ENCODE data around the gene SOCS7. TPM values are rescaled to one million over a fixed set of nuclear protein-coding genes. Genes with fewer than 3 reads are reported as not detected.
A peak's percentile ranks its signal among the peaks of the same experiment; 100 is the strongest.

The SOCS7 gene
- total RNA-seq, 2 experiments from 2014 or later = 13.7 to 16.9 TPM

DNA sequence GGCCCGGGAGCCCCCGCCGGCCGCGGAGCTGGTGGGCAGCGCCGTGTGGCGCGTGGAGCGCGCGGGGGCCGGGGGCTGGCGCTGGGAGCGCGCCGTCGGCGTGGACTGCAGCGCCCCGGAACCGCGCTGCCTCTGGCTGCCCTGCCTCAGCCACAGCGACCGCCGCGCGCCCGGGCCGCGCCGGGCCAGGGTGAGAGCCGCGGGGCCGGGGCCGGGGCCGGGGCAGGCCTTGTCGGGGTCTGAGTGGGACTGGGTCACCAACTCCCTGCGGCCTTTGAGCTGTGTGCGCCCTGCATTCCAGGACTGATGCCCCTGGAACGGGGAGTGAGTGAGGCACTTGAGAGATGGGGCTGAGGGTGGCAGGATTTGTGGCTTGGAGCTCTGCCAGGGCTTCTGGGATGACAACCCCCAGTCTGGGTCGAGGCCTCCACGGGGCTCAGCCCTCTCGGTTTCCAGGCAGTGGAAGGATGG, 102.3 kb downstream of the SOCS7 start:
- Mint-ChIP-seq H3K36me3 (ENCODE audit: low read depth) (no peaks in the 10 kb centered on the region), H3K4me3 (no peak overlapping the region), H3K27me3 (peaks cover 61% of the 10 kb centered on the region), H3K4me1 (ENCODE audit: low read depth) (peaks cover 20% of the 10 kb centered on the region), H3K27ac (no peak overlapping the region), H3K9me3 (no peaks in the 10 kb centered on the region)
- TF ChIP-seq, protein P1, sequence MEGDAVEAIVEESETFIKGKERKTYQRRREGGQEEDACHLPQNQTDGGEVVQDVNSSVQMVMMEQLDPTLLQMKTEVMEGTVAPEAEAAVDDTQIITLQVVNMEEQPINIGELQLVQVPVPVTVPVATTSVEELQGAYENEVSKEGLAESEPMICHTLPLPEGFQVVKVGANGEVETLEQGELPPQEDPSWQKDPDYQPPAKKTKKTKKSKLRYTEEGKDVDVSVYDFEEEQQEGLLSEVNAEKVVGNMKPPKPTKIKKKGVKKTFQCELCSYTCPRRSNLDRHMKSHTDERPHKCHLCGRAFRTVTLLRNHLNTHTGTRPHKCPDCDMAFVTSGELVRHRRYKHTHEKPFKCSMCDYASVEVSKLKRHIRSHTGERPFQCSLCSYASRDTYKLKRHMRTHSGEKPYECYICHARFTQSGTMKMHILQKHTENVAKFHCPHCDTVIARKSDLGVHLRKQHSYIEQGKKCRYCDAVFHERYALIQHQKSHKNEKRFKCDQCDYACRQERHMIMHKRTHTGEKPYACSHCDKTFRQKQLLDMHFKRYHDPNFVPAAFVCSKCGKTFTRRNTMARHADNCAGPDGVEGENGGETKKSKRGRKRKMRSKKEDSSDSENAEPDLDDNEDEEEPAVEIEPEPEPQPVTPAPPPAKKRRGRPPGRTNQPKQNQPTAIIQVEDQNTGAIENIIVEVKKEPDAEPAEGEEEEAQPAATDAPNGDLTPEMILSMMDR (IDR thresholded peaks at IDR 0.05) = no peak
- CTCF ChIA-PET = no interaction called here
- POLR2A ChIA-PET = no interaction called here
- DNase-seq (no peak), ATAC-seq (ENCODE audit: poor library complexity) (no peak)
- no peaks in the 10 kb centered on the region for H3K36me3 ChIP-seq (ENCODE audit: insufficient read depth, low read length)
- H3K27ac ChIP-seq (ENCODE audit: low read depth in 1 of 2, low read length in 2 of 2) = no peak overlapping the region
- peaks cover 0 to 7% of the 10 kb centered on the region in 2 experiments for H3K9me3 ChIP-seq (ENCODE audit: control insufficient read depth in 1 of 2, insufficient read depth in 1 of 2, low read length in 2 of 2)
- peaks cover 27 to 45% of the 10 kb centered on the region in 2 experiments for H3K27me3 ChIP-seq (ENCODE audit: control insufficient read depth in 1 of 2, insufficient read depth in 2 of 2, low read length in 2 of 2)
- H3K4me1 ChIP-seq (ENCODE audit: insufficient read depth, low read length) = peaks cover 4% of the 10 kb centered on the region
- H3K4me3 ChIP-seq (ENCODE audit: low read length) = no peak overlapping the region
- intact Hi-C loops (cut with DNase I, micrococcal nuclease) = no loop called here

DNA sequence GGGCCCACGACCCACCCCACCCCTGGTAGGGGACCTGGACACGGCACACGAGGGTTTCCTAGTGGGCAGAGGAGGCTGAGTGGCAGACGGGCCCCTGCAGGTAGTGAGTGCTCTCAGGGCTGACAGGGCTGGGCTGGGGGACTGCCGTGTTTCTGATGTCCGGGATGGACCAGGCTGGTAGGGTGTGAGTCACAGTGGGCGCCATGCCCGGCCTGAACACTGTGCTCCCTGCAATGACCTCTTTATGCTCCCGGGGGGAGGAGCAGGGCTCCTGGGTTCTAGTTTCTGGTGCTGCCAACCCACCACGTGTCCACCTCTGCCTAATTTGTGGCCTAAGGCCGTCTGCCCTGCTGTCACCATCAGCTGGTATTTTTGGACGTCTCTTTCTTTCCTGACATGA, 102.9 kb downstream of the SOCS7 start:
- H3K36me3 ChIP-seq (ENCODE audit: insufficient read depth, low read length) = no peaks in the 10 kb centered on the region
- ChIA-PET CTCF (no interaction called here), POLR2A (no interaction called here)
- TF ChIP-seq, protein P1 (IDR thresholded peaks at IDR 0.05) = no peak
- Mint-ChIP-seq H3K4me3 (peak overlapping the region; percentile 58), H3K4me1 (ENCODE audit: low read depth) (peaks cover 20% of the 10 kb centered on the region), H3K27ac (no peak overlapping the region), H3K27me3 (peaks cover 60% of the 10 kb centered on the region), H3K9me3 (no peaks in the 10 kb centered on the region), H3K36me3 (ENCODE audit: low read depth) (no peaks in the 10 kb centered on the region)
- intact Hi-C loops (cut with DNase I, micrococcal nuclease) = no loop called here
- no peak overlapping the region for H3K27ac ChIP-seq (ENCODE audit: low read depth in 1 of 2, low read length in 2 of 2)
- ATAC-seq (ENCODE audit: poor library complexity) = no peak
- peaks cover 27 to 45% of the 10 kb centered on the region in 2 experiments for H3K27me3 ChIP-seq (ENCODE audit: control insufficient read depth in 1 of 2, insufficient read depth in 2 of 2, low read length in 2 of 2)
- H3K9me3 ChIP-seq (ENCODE audit: control insufficient read depth in 1 of 2, insufficient read depth in 1 of 2, low read length in 2 of 2) = peaks cover 0 to 7% of the 10 kb centered on the region in 2 experiments
- no peak for DNase-seq
- H3K4me3 ChIP-seq (ENCODE audit: low read length) = no peak overlapping the region
- H3K4me1 ChIP-seq (ENCODE audit: insufficient read depth, low read length) = peaks cover 4% of the 10 kb centered on the region

Other genes starting within 250 kb of the SOCS7 start
- gene TBC1D3E, start 223.9 kb upstream of the SOCS7 start, total RNA-seq = not detected
- gene TBC1D3, start 159.3 kb upstream of the SOCS7 start, total RNA-seq = not detected
- 10 to 100 TPM; 17.5 to 17.7 TPM for gene MRPL45, start 54.7 kb upstream of the SOCS7 start, total RNA-seq
- not detected for gene GPR179, start 7.9 kb upstream of the SOCS7 start, total RNA-seq
- gene ARHGAP23, start 76.6 kb downstream of the SOCS7 start, total RNA-seq = under 1 TPM in 1 of 2 experiments, not detected in 1; 0.73 TPM

Data from CD4-positive, alpha-beta T cell (primary cell).